ENCODE results near the gene TBL3. TPM values are rescaled to one million over a fixed set of nuclear protein-coding genes. Genes with fewer than 3 reads are reported as not detected.

The TBL3 gene
- total and polyA plus RNA-seq, 2 of the 8 experiments (the other 6 are each of a cell fraction or from before 2014, with no cell fraction given) = 65.8 to 137 TPM

DNA sequence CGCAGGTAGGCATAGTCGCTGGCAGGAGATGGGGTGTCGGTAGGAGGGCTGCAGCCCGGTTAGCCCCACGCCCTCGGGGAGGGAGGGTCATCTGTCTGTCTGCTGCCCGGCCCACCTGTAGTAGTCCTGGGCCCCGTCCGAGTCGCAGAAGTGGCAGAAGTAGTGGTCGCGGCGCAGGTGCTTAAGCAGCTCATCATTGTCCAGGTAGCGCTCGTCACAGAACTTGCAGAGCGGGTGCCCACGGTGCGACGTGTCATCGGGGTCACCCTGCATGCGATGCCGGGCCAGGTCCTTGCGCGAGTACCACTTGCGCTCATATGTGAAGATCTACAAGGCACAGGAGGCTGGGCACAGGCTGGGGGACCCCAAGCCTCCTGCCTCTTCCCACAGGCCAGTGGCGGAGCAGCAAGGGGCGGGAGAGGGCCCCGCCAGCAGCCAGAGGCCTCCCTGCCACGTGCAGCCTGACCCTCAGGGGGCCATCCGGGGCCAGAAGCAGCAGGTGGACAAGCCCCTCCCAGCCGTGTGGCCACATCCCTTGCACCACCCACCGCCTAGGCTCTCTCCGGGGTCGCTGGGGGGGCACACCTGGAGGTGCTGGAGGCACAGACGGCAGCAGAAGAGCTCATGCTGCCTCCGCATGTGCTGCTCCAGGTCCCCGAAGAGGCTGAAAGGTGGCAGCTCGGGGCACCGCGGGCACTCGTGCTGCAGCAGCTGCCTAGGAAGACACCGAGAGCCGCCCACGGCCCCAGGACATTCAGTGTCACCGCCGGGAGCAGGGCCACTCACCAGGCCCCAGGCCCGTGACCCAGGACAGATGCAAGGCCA, 30.8 kb downstream of the TBL3 start:
- Histone ChIP-seq H3K14ac (ENCODE audit: insufficient read length) (no peak overlapping the region), H3K36me3 (ENCODE audit: control insufficient read depth in 2 of 4, insufficient read depth in 4 of 4, low read length in 3 of 4) (peaks cover 24 to 52% (median 41%) of the 10 kb centered on the region in 4 experiments), H3K9me3 (ENCODE audit: insufficient read depth in 2 of 2, low read depth in 1 of 2, low read length in 1 of 2) (no peaks in the 10 kb centered on the region), H3K4me3 (ENCODE audit: extremely low read depth in 1 of 4, insufficient read depth in 2 of 4, low read depth in 3 of 4, low read length in 4 of 4) (no peak overlapping the region), H3K79me1 (ENCODE audit: low read depth, low read length) (peaks cover 6% of the 10 kb centered on the region; the same call in 1 of the 2 replicates), H3K23ac (ENCODE audit: insufficient read length) (no peak overlapping the region), H3K18ac (ENCODE audit: extremely low read depth, low read length) (no peak overlapping the region), H2AK5ac (ENCODE audit: low read depth, low read length) (no peak overlapping the region), H3K4me1 (replicated peaks in 1 of 4; ENCODE audit: control insufficient read depth in 3 of 4, insufficient read depth in 4 of 4, low read length in 3 of 4) (peaks cover 0 to 23% (median 10%) of the 10 kb centered on the region in 4 experiments; a peak in 5 of 7 replicates), H3K56ac (replicated peaks; ENCODE audit: insufficient read length, low read depth, low read length) (no peak overlapping the region), H3K27me3 (replicated peaks in 1 of 4; ENCODE audit: control insufficient read depth in 3 of 4, extremely low read depth in 1 of 4, insufficient read depth in 3 of 4, low read length in 3 of 4) (no peaks in the 10 kb centered on the region), H2BK5ac (ENCODE audit: low read depth, low read length) (peak overlapping the region; percentile 44), H3K23me2 (ENCODE audit: low read depth, low read length) (no peaks in the 10 kb centered on the region), H2AFZ (ENCODE audit: low read length) (no peak overlapping the region), H3K79me2 (ENCODE audit: control insufficient read depth in 1 of 2, insufficient read depth in 2 of 2, low read length in 2 of 2) (peaks cover 7 to 34% of the 10 kb centered on the region in 2 experiments; a peak in 3 of 4 replicates), H4K8ac (ENCODE audit: extremely low read depth, insufficient read depth, low read length) (peak overlapping the region; percentile 57; the same call in 1 of the 2 replicates), H2BK12ac (ENCODE audit: low read depth, low read length) (no peak overlapping the region), H2BK20ac (ENCODE audit: low read length) (no peak overlapping the region), H2BK120ac (replicated peaks; ENCODE audit: low read depth, low read length) (no peak overlapping the region), H3K4ac (replicated peaks; ENCODE audit: insufficient read length, low read depth, low read length) (no peak overlapping the region), H3K4me2 (ENCODE audit: insufficient read depth in 1 of 2, low read depth in 2 of 2, low read length in 2 of 2) (no peak overlapping the region), H3K9ac (replicated peaks in 1 of 4; ENCODE audit: extremely low read depth in 1 of 4, low read depth in 3 of 4, low read length in 3 of 4) (no peak overlapping the region), H4K20me1 (replicated peaks in 1 of 2; ENCODE audit: control insufficient read depth in 1 of 2, insufficient read depth in 2 of 2, low read length in 2 of 2) (peaks cover 29 to 58% of the 10 kb centered on the region in 2 experiments), H3K27ac (ENCODE audit: low read depth, low read length) (no peak overlapping the region; the same call in 1 of the 2 replicates), H4K5ac (ENCODE audit: insufficient read length, low read depth, low read length) (no peak overlapping the region), H2BK15ac (ENCODE audit: low read length) (no peak overlapping the region), H4K91ac (replicated peaks; ENCODE audit: insufficient read length, low read length) (no peak overlapping the region)
- DNase-seq (ENCODE audit: low read depth in 1 of 2, low spot score in 2 of 2) (no peak), FAIRE-seq (no peak)
- CTCF ChIA-PET (ENCODE audit: partially characterized antibody) = interaction anchor here (0.8 to 4.3 kb wide), 19 partner anchors 9 to 145 kb away, joined by 4 to 55 read pairs (median 6); partner anchors contain the start of genes NPW, NTHL1, SYNGR3 and TBL3
- TF ChIP-seq EP300 (IDR thresholded peaks at IDR 0.05; ENCODE audit: borderline replicate concordance in 1 of 2, low read depth in 2 of 2, low read length in 2 of 2) (no peak), BACH1 (IDR thresholded peaks at IDR 0.05; ENCODE audit: low read length) (no peak), RBBP5 (IDR thresholded peaks at IDR 0.05; ENCODE audit: borderline replicate concordance, low read depth, low read length) (no peak)
- POLR2A ChIA-PET (ENCODE audit: partially characterized antibody) = interaction anchor here (1.0 to 4.7 kb wide), 6 partner anchors 9 to 152 kb away, joined by 3 to 37 read pairs (median 11); partner anchors contain the start of genes RNF151, RPS2, SYNGR3 and TRAF7
- 97% methylated on average over 40 of the region's 47 CpGs; no CpG with 5 or more reads in 1 of the 2 experiments for WGBS, 2 experiments (ENCODE audit: extremely low coverage in 1 of 2, insufficient coverage in 1 of 2, insufficient read length in 1 of 2, insufficient replicate concordance in 2 of 2, low coverage in 1 of 2, low lambda C conversion rate in 2 of 2, missing lambda C conversion rate in 1 of 2)

Measured in H1 (cell line).